Nephron (organoid): ENCODE results near the gene TTLL5.

ENCODE experiments used
- H3K27ac Mint-ChIP-seq, 3 experiments: 2 replicates each; pipeline ENCODE4 v1.8.0; 2020; ENCODE audit warnings: mixed read lengths in 3 of 3, mild to moderate bottlenecking in 2 of 3, moderate library complexity in 1 of 3
- H3K27me3 Mint-ChIP-seq: 2 replicates; pipeline ENCODE4 v1.8.0; 2021; ENCODE audit warnings: low read depth, mild to moderate bottlenecking, moderate library complexity, mixed read lengths
- H3K36me3 Mint-ChIP-seq: 2 replicates; pipeline ENCODE4 v1.8.0; 2020; ENCODE audit warnings: low read depth, mixed read lengths
- H3K4me1 Mint-ChIP-seq: 2 replicates; pipeline ENCODE4 v1.8.0; 2020; ENCODE audit warnings: mixed read lengths
- H3K4me3 Mint-ChIP-seq, 3 experiments: 2 replicates each; pipeline ENCODE4 v1.8.0; 2020; ENCODE audit warnings: mild to moderate bottlenecking in 3 of 3, mixed read lengths in 3 of 3, moderate library complexity in 2 of 3
- H3K9me3 Mint-ChIP-seq: 2 replicates; pipeline ENCODE4 v1.8.0; 2020; ENCODE audit warnings: mixed read lengths
- CTCF ChIP-seq, 3 experiments: fragments of 200-600 bp; sonication (generic); IDR thresholded peaks; one replicate each; pipeline ENCODE4 v1.5.0; 2021; ENCODE audit warnings: antibody characterized with exemption in 3 of 3; ENCODE audit not compliant: unreplicated experiment in 3 of 3

Gene TTLL5

GRCh38 chr14:75849300-75849895, 188.4 kb downstream of the TTLL5 start:
- H3K9me3 Mint-ChIP-seq: no peaks in the 10 kb centered on the region
- H3K36me3 Mint-ChIP-seq: peaks cover 7% of the 10 kb centered on the region
- TF ChIP-seq CTCF (IDR thresholded peaks at IDR 0.05; ENCODE audit: unreplicated experiment in 3 of 3): no peak
- no peak overlapping the region for H3K4me3 Mint-ChIP-seq
- peaks cover 16% of the 10 kb centered on the region for H3K4me1 Mint-ChIP-seq
- no peaks in the 10 kb centered on the region for H3K27me3 Mint-ChIP-seq
- peak overlapping the region in 2 of 3 experiments; percentile 11 to 28 for H3K27ac Mint-ChIP-seq

GRCh38 chr14:75851574-75851866, 190.5 kb downstream of the TTLL5 start:
- Mint-ChIP-seq H3K4me3 (no peak overlapping the region), H3K27ac (peak overlapping the region in 2 of 3 experiments; percentile 68 to 71), H3K27me3 (no peaks in the 10 kb centered on the region), H3K9me3 (no peaks in the 10 kb centered on the region), H3K36me3 (peaks cover 8% of the 10 kb centered on the region), H3K4me1 (peaks cover 16% of the 10 kb centered on the region)
- no peak for TF ChIP-seq CTCF (IDR thresholded peaks at IDR 0.05; ENCODE audit: unreplicated experiment in 3 of 3)

- H3K27ac Mint-ChIP-seq: no peak overlapping the region
- TF ChIP-seq CTCF (IDR thresholded peaks at IDR 0.05; ENCODE audit: unreplicated experiment in 3 of 3): no peak
- peaks cover 8% of the 10 kb centered on the region for H3K36me3 Mint-ChIP-seq
- H3K27me3 Mint-ChIP-seq: no peaks in the 10 kb centered on the region
- peaks cover 19% of the 10 kb centered on the region for H3K4me1 Mint-ChIP-seq
- H3K4me3 Mint-ChIP-seq: no peak overlapping the region
- no peaks in the 10 kb centered on the region for H3K9me3 Mint-ChIP-seq
Observed at GRCh38 chr14:75854111-75854799, 193.2 kb downstream of the TTLL5 start.

GRCh38 chr14:75857199-75857598, 196.2 kb downstream of the TTLL5 start:
- TF ChIP-seq CTCF (IDR thresholded peaks at IDR 0.05; ENCODE audit: unreplicated experiment in 3 of 3): no peak
- no peaks in the 10 kb centered on the region for H3K27me3 Mint-ChIP-seq
- peaks cover 34% of the 10 kb centered on the region for H3K4me1 Mint-ChIP-seq
- no peak overlapping the region for H3K4me3 Mint-ChIP-seq
- H3K27ac Mint-ChIP-seq: no peak overlapping the region
- H3K36me3 Mint-ChIP-seq: peaks cover 8% of the 10 kb centered on the region
- no peaks in the 10 kb centered on the region for H3K9me3 Mint-ChIP-seq

DNA sequence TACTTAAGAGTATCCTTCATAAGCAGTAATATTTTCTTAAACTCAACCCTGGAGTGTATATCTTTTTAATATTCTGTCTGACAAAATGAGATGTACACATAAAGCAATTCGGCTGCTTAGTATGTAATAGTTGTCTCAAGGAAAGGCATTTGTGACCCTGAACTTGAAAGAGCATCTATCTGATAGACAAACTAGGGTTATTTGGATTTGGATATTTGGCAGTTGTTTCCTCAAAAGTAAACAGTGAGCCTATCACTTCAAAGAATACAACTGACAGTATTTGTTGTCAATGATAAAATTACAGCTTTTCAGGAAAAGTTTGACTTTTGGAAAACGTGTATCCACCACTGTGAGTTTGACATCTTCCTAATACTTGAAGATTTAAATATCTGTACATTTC, 197.3 kb downstream of the TTLL5 start:
- no peak overlapping the region for H3K27ac Mint-ChIP-seq
- no peak overlapping the region for H3K4me3 Mint-ChIP-seq
- H3K36me3 Mint-ChIP-seq: peaks cover 8% of the 10 kb centered on the region
- H3K27me3 Mint-ChIP-seq: no peaks in the 10 kb centered on the region
- TF ChIP-seq CTCF (IDR thresholded peaks at IDR 0.05; ENCODE audit: unreplicated experiment in 3 of 3): no peak
- peaks cover 30% of the 10 kb centered on the region for H3K4me1 Mint-ChIP-seq
- H3K9me3 Mint-ChIP-seq: no peaks in the 10 kb centered on the region

- Mint-ChIP-seq H3K4me1 (peaks cover 36% of the 10 kb centered on the region), H3K9me3 (no peaks in the 10 kb centered on the region), H3K27ac (peak overlapping the region in 2 of 3 experiments; percentile 18 to 22), H3K36me3 (peaks cover 8% of the 10 kb centered on the region), H3K4me3 (no peak overlapping the region), H3K27me3 (no peaks in the 10 kb centered on the region)
- TF ChIP-seq CTCF (IDR thresholded peaks at IDR 0.05; ENCODE audit: unreplicated experiment in 3 of 3): no peak
Observed at GRCh38 chr14:75859746-75860145, 198.7 kb downstream of the TTLL5 start.
